GM18907 (cell line): ENCODE data around the gene MED31.
"Not testable (repeated sequence)": the region's sequence is repeated elsewhere in the genome, so short reads cannot be mapped to it uniquely, and the experiment has no call there.

Experiments
- ATAC-seq: cut with Tn5 transposase; IDR thresholded peaks from one replicate; pipeline ENCODE4 v1.9.1; 2021; ENCODE audit warnings: mild to moderate bottlenecking, moderate library complexity; ENCODE audit not compliant: unreplicated experiment

The MED31 gene

DNA sequence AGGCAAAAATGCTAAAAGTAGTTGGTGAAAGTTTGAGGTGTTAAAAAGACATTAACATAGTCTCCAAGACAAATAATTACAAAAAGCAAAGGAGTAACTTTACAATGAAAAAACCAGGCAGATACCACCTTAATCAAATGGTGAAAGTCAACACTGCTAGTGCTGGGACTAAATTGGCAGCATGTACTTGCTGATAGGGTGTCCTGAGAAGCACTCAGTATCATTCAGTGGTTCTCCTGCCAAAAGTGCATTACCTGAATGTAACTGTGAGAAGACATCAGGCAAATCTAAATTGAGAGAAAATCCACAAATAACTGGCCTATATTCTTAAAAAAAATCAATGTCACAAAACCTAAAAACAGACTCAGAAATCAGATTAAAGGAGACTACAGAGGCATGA lies 18.9 kb downstream of the MED31 start:
- no peak for ATAC-seq

DNA sequence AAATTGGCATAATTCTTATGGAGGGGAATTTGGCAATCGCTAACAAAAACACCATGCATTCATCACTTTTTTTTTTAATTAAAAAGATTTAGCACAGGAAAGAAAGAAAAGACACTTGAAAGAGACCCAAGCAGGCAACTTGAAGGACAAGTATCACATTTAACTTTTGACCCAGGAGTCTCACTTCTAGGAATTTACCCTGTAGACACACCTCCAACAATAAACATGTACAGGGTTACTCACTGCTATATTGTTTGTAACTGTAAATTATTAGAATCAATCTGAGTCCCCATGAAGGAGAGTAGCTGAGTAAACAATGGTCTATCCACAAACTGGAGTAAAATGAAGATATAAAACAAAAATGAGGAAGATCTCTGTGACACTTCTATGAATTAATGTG lies 21.0 kb downstream of the MED31 start:
- no peak for ATAC-seq

DNA sequence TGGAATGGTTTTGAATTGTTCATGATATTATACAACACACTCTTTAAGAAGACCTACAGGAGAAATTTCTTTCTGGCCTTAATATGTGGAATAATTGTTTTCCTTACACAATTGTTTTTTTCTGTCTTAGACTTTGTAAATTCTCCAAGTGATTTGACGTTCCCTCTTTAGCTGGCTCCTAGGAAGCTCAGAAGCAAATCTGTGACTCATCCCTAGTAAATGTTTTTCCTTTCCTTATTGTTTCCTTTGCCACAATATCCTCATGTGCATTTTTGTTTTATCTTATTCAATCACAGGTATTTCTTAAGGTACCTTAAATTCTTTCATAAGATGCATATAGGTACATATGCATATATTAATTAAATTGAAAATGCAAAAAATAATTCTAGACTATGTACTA lies 24.4 kb downstream of the MED31 start:
- no peak for ATAC-seq

DNA sequence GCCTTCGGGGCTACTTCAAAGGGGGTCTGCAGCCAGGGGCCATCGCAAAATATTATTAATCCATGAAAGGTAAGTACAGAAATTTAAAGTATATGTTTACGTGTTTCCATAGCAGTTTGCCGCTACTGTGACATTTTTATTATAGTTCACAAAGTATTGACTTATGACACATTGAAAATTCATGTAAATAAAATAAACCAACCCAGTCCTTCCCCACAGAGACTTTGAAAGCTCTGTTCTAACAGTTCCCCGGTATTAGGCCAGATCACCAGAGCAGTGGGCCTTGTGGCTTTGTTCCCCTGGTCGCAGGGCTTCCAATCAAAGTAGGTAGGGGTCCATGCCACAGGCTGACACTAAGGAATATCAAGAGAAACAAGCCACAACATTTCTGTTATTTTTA lies 24.8 kb downstream of the MED31 start:
- no peak for ATAC-seq

DNA sequence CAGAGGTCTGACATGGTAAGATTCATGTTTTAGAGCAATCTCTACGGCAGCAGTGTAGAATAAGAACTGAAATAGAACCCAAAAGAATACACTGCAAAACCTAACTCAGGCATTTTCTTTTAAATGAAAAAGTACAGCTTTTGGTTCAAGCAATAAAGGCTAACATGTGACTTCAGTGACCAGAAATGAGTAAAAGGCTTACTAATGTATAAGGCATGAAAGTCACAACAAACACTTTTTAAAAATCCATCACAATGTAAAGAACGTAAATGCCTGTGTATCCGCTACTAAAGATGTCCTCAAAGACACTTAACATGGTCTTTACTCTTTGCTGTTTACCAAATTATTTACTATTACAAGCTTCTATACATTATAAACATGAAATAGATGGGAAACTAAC lies 27.5 kb downstream of the MED31 start:
- ATAC-seq, result no peak

DNA sequence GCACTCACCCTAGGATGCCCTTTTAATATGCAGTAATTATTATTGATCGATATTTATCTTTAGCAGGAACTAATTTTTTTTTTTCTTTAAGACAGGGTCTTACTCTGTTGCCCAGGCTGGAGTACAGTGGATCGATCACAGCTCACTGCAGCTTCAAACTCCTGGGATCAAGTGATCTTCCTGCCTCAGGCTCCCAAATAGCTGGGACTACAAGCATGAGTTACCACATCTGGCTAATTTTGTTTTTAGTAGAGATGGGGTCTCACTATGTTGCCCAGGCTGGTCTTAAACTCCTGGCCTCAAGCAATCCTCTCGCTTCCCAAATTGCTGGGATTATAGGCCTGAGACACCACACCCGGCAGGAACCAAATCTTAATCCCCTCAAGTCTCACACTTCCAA lies 40.2 kb downstream of the MED31 start:
- ATAC-seq, result no peak

DNA sequence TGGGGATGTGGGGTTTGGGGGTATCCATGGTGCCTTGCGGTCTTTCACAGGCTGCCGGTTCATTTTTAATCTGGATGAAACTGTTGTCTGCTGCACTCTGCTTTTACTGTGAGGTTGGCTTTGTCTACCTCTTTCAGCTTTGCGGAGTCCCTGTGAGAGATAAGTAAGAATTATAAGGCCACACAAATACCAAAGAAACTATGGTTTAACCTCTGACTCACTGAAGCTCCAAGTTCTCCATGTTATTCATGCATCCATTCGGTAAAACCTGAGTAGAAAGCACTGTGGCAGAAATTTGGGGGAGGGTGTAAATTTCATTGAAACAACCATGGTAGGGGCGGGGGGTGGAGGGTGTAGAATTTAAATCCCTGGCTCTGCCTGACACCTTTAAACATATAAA lies 41.4 kb downstream of the MED31 start:
- ATAC-seq, result no peak

DNA sequence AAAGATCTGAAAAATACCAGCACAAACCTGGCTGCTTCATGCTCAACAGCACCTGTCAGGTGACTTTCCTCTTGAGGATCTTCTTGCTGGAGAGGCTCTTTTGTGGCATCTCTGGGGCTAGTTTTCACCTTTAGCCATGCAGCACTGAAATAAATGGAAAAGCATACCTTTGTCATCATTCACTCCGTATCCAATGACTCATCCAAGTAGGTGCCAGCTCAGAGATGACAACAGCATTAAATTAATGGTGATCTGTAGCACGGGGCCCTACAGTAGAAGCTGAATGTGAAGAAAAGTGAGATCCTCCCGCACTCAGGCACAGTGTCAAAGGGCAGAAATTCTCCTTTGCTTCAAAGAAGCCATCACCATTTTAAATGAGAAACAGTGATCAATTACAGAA lies 43.1 kb downstream of the MED31 start:
- no peak for ATAC-seq

DNA sequence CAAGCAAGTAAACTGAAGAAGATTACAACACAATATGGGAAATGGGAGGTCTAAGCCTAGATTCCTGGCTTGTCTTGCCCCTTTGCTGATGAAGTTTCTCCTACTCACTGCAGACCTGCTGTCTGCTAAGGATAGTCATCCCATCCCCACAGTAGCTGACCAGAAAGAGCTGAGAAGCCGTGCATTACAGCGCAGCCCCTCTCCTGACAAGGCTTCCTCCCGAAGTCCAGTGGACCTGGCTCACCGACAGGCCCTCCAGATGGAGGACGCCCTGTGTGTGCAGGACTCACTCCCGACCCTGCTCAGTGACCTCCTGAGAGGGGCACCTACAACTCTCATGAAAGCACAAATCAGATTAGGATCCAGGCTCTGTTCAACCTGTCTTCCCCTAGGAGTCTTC lies 46.3 kb downstream of the MED31 start:
- ATAC-seq, result no peak

DNA sequence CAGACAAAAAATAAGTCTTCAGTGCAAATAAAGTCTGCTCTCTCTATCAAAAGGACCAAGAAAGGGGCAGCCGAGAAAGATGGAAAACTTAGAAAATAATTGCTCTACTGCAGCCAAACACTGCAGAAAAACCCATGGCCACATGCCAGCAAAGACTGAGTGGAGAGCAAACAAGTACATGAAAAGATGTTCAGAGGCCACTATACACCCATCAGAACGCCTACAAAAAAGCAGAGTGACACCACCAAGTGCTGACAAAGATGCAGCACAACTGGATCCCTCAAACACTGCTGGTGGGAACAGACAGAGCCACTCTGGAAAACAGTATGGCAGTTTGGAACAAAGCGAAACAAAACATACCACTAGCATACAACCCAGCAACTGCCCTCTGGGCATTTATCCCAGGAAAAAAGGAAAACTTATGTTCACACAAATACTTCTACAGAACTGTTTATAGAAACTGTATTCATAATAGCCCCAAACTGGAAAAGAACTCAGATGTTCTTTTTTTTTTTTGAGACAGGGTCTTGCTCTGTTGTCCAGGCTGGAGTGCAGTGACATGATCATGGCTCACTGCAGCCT lies 47.6 kb downstream of the MED31 start:
- ATAC-seq, result no peak

DNA sequence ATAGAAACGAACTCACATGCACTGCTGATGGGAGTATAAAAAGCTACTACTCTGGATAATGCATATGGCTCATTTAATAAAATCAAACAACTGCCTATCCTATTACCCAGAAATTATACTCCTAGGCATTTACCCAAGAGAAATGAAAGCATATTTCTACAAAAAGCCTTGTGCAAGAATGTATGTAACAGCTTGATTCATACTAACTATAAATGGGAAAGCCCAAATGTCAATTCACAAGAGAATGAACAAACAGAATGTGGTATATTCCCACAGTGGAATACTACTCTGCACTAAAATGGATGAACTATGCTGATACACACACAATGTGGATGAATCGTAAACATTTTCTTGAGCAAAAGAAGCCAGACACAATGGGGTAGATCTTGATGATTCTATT lies 49.3 kb downstream of the MED31 start:
- ATAC-seq, result no peak

DNA sequence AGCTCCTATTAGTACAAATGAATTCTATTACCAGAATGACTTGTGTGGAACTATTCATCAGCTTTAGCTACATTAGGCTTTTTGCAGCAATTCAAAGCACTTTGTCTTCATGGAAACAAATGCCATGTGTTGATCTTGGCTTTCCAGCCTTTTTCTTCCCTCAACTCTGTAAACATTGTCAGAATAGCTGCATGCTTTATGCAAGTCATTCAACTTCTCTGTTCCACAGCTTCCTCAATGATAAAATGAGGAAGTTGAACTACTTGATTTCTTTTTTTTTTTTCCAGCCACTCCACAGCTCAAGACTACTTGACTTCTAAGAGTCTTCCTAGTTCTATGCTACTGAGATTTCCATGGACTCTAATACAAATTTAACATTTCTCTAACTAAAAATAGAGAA lies 52.0 kb downstream of the MED31 start:
- ATAC-seq, result no peak

DNA sequence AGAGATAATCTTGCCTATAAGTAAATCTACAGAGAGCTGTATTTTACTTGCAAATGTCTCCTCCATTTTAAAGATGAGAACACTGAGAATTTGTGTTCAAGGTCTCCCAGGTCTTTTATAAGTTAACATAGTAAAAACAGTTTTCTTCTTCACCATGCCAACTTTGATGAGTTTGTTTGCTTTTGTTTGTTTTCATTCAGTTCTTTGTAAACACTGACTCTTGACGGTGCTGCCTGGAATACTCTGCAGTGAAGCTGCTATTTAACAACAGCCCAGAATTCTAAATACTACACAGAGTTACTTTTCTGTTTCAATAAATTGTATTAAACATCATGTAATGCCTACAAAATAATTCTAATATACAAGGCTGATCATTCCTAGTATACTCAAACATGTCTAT lies 53.7 kb downstream of the MED31 start:
- no peak for ATAC-seq

DNA sequence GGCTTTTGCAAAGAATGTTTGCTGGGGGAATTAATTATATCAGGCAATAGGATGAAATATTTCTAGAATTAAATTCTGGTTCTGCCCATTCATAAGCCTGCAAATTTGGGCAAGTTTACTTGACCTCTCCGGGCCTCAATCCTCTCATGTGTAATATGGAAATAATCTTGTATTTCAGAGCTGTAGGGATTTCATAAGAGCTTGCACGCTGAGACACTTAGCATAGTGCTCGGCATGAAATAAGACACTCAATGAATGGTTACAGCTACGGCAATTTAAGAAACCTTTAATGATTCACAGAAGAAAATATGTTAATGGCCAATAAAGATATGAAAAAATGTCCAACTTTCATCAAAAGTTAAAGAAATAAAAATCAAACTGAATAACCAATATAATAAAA lies 54.5 kb downstream of the MED31 start:
- no peak for ATAC-seq

DNA sequence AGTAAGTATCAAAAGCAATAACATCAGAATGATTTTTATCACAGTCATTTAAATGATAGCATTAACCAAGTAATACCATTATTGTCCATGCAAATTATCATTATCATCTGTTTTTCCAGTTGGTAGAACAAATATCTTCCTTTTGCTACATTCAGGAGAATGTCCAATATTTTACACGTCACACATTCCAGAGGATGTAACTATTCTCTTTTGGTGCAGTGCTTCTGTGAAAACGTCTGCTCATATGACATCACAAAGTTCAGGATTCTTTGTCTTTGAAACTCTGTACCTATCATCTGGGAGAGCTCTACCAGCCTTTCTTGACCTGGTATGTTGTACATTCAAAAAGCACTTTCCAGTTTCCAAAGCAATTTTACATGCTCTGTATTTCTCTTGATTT lies 54.9 kb downstream of the MED31 start:
- no peak for ATAC-seq

DNA sequence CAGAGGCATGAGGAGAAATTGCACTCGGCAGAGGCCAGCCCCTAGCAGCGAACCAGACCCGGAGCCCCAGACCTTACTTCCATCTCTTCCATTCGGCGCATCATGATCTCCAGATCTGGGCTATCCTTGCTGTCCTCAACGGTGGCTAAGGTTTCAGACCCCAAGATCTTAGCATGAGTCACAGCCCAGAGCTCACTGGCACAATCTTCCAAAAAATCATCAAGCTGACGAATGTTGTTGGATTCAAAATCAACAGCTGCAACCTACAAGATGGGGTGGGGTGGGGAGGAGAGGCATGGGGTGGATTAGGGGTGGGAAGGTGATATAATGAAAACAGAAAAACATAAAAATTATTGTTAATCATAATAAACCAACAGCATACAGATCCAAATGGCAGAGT lies 55.3 kb downstream of the MED31 start:
- ATAC-seq, result no peak

DNA sequence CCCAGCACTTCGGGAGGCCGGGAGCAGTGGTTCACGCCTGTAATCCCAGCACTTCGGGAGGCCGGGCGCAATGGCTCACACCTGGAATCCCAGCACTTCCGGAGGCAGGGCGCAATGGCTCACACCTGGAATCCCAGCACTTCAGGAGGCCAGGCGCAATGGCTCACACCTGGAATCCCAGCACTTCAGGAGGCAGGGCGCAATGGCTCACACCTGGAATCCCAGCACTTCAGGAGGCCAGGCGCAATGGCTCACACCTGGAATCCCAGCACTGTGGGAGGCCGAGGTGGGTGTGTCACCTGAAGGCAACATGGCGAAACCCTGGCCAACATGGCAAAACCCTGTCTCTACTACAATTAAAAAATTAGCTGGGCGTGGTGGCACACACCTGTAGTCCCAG lies 58.0 kb downstream of the MED31 start:
- not testable (repeated sequence) for ATAC-seq
